SK-N-DZ (cell line): ENCODE data around the gene DENND11.

Experiments used
- small RNA-seq, 2 experiments: library from RNA; depleted of rRNA; stranded (forward); fragments of <200 nt; gene quantifications; one replicate each; pipeline ENCODE3, GENCODE V24; 2014

The DENND11 gene

Small RNAs within 50 kb of the gene (small RNA-seq; reads per million reads assigned to genes)
- gene RNU1-82P, result 0 reads per million in 2 experiments
